CD4-positive, alpha-beta T cell treated with Interleukin-10 for 1 hour (primary cell): ENCODE measurements around the gene ELFN1.

Source experiments
- DNase-seq: peaks from one replicate; pipeline ENCODE4 v3.0.0-alpha.2; 2020

ELFN1 gene

DNA sequence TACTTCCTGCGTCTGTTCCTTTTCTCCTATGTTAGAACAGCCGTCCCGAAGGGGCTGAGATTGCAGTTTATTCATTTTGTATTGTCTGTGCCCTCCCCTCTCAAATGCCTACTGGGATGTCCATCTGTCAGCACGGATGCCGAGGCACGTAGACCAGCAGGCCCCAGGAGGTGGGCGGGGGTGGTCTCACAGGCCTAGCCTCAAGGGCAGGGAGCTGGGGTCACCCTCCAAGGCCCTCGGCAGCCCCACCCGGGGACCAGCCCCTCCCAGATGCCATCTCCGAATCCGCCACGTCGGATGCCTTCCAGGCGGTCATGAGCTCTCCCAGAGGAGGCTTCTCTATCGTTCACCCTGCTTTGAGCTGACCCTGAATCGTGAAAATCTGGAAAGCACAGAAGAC lies 59.7 kb downstream of the ELFN1 start:
- no peak for DNase-seq

DNA sequence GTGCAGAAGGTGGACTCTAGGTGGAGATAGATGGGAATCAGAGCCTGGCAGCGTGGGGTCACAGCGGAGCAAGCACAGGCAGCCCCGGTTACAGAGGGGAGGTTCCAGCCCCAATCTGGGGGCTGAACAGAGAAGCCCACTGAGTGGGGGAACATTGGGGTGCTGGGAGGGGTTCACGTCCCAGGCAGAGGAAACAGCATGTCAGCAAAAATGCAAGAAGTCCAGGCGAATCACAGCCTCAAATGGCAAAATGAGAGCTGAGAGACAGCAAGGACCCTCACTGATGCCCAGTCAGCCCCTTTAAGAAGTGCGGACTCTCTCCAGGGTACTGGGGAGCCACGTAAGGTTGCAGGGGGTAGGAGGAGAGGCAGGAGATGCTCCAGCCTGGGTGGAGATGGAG lies 62.0 kb downstream of the ELFN1 start:
- no peak for DNase-seq

DNA sequence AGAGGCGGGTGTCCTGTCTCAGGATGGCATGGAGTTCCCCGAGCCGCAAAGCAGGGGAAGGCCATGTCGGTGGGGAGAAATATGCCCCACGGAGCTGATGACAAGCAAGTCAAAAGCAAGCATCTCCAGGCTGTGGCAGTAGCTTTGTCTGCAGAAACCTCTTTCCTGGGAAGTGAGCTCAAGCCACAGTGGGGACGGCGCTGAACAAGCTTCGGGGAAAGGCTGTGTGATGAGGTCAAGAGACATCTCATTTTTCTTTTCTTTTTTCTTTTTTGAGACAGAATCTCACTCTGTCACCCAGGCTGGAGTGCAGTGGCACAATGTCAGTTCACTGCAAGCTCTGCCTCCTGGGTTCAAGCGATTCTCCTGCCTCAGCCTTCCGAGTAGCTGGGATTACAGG lies 62.6 kb downstream of the ELFN1 start:
- no peak for DNase-seq

DNA sequence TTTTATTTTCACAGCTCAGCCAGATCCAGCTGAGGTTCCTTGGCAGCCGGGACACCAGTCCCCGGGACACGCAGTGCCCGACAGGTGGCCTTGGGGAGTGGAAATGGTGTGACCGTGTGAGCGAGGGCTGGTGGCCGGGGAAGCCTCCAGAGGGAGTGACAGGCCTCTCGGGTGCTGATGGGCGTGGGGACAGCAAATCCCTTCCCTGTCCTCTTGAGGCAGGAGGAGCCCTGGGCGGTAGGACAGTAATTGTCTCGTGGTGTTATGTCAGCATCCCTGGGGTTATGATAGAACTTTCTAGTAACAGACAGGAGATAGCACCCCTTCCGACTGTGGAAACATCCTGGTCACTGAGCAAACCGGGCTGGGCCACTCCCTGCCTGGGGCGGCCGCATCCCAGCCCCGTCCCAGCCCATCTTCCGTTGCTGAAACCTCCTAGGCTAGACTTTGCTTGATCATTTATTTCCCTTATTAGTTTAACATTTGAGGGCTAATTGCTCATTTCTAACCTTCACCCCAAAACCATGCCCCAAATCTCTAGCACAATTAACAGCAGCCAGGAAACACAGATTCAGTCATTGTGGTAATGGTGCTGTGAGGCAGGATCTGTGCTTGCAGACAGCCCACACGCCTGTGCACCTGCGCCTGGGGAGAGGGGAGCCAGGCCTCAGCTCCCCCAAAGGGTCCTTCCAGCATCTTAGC lies 63.3 kb downstream of the ELFN1 start:
- no peak for DNase-seq

DNA sequence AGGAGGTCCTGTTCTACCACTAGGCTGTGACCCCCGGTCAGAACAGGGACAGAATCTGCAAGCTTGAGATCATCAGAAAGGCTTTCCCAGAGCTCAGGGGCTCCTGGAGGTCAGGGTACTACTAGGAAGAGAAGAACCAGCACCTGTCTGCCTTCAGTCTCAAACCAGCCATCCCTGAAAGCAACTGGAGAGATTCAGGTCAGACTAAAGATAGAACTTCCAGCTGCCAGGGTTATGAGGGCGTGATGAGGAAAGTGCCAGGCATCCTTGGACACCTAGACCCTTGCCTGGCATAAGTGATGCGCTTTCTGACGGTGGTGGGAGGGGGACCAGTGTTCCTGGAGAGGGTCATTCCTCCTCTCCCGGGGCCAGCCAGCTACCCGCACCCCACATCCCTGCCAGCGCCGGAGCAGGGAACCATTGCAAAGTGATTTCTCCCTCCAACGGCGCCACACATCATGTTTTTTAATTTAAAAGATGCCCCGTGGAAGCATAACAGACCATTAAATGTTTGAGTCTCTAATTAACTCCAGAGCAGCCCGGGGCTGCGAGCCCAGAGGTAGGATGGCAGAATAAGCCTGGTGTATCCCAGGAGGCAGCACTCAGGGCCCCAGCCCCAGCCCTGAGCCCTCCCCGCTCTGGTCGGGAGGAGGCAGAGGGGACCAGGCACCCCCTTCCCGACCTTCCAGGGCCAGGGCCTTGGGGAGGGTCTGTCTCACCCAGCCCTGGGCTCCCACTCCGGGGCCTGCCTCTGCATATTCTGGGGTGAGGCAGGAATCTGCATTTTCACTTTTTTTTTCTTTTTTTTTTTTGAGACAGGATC lies 64.0 kb downstream of the ELFN1 start:
- DNase-seq: no peak

DNA sequence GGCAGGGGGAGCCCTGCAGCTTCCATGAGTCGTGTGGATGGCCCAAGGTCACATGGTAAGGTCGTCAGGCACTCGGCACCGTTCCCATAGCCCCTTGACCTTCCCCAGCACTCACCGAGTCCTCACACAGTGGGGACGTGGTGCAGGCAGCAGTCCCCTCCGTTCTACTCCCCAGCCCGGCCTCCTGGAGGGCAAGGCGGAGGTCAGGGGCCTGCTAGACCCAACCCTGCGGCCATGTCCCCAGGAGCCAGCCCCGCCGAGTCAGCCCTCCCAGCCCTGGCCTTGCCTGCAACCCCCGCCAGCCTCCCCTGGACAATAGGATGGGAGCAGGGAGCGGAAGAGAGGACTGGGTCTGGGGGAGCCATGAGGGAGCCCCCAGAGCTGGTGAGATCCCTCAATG lies 65.2 kb downstream of the ELFN1 start:
- DNase-seq: no peak

DNA sequence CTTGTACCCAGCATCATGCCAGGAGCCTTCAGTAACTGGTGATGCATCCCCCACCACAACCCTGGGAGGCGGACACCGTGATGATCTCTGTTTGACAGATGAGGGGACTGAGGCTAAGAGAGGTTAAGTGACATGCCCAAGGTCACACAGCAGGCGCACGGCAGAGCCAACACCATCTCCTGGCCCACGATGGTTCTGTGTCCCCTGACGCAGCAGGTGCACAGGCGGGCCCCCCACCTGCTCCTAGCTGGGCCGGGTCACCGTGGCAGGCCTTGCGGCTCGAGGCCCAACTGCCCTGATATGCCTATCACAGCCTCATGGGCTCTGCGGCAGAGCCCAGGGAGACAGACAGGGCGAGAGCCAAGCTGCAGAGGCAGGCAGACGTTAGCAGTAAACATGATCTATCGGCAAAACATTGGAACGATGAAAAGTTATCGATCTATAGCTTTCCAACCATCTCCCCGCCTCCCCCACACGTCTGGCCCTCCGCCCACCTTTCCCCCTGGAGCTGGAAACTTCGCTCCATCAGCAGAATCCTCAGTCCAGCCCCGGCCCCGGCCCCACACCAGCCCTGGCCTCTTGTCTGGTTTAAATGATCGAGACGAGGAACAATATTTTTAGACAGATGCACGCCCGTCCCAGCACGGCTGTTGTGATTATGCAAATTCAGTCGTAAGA lies 65.9 kb downstream of the ELFN1 start:
- no peak for DNase-seq

DNA sequence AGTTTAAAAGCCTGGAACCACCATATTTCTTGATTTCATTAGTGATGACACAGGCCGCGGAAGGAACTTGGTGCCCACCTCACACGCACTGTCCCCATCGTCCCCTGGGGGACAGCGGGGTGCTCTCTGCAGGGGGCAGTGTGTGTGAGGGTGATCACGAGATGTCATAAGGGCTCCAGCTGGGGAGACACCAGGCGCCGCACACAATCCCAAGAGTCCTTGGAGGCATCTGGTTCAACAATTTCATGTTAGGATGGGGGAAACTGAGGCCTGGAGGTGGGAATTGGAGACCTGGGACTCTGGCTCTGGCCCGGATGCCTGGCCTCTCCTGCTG lies 66.4 kb downstream of the ELFN1 start:
- DNase-seq: no peak

DNA sequence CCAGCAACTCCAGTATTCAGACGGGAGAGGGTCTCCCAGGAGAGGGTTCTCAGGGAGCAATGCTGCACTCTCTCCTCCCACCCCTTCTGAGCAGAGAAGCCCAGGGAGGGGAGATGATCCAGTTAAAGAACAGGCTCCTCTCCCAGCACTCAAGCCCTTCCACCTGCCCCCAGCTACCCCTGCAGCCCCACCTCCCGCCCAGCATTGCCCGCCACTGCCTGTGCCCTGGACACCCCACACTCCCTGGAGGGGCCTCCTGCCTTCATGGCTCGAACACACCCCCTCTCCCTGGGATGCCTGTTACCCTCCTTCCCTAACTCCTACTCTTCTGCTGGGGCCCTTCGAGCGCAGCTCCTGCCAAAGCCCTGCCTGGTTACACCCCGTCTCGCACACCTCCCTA lies 66.8 kb downstream of the ELFN1 start:
- DNase-seq: no peak

DNA sequence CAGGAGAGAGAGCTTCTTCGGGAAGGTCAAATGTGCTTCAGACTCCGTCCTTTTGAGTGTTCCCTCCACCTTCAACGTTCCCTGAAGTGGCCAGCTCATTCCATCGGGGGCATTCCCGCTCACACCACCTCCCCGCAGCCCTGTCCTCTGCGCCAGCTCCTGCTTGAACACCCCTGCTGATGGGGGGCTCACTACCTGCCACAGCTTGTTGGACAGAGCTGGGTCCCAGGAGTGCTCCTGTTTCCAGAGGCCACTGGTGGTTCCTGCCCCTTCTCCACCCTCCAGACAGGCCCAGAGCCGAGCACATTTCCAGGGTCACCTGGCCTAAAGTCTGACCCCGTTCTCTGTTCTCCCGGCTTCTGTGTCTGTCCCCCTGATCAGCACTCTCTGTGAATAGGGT lies 67.4 kb downstream of the ELFN1 start:
- no peak for DNase-seq

DNA sequence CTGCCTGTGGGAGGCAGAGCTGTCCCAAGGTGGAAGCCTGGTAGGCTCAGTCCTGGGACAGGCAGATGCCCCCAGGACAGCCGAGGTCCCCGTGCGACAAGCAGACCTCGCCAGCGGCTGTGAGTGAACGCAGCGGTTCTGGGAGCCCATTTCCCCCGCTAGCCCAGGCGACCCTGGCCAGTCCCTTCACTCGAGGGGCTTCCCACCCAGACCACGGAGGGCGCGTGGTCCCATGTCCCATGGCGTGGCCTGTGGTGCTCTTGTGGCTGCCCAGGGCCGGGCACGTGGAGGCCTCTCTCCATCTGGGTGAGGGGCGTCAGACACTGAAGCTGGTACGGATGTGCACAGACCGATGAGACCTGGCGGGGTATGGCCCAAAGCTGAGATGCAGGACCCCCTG lies 67.9 kb downstream of the ELFN1 start:
- DNase-seq: no peak

DNA sequence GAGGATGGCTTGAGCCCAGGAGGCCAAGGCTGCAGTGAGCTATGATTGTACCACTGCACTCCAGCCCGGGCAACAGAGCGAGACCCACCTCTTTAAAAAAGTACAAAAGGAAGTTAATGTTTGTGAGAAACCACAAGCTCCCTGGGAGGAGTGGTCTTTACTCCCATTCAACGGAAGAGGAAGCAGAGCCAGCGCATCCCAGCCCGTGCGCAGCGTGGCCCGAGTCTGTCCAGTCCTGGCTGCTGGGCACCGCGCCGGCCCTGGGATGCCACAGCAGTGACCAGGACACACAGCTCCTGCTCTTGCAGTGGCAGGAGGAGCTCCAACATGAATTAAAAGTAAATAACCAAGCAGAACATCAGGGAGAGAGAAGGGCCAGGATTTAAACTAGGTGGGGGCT lies 68.4 kb downstream of the ELFN1 start:
- DNase-seq: no peak

DNA sequence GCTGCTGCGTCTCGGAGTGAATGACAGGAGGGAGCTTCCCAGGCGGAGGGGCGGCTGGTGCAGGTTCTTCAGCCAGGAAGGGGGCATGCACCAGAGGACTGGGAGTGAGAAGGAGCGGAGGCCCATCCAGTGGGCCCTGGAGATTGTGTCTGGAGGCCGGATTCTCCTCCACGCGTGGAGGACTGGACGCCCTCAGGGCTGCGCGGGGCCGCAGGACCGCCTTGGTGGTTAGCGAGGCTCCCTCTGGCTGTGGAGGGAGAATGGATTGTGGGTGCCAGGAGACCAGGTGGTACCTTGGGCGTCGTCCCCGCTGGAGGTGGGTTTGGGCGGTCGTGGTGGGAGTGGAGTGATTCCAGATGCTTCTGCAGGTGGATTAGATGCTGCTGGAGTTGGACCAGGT lies 68.9 kb downstream of the ELFN1 start:
- no peak for DNase-seq

DNA sequence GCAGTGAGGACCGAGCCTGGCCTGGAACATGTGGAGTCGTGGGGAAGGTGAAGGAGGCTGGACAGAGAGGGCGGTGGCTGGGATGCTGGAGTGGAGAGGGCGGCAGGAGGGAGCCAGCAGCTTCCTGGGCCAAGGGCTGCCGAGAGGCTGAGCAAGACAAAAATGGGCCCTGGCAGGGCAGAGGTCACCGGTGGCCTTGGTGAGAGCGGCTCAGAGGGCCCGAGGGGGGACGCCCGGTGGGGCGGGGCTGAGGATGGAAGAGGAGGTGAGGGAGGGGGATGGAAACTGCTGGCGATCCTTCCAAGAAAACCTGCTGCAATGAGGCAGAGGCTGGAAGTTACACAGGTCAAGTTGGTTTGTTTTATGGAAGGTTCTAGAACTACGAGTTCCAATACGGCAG lies 69.5 kb downstream of the ELFN1 start:
- no peak for DNase-seq

DNA sequence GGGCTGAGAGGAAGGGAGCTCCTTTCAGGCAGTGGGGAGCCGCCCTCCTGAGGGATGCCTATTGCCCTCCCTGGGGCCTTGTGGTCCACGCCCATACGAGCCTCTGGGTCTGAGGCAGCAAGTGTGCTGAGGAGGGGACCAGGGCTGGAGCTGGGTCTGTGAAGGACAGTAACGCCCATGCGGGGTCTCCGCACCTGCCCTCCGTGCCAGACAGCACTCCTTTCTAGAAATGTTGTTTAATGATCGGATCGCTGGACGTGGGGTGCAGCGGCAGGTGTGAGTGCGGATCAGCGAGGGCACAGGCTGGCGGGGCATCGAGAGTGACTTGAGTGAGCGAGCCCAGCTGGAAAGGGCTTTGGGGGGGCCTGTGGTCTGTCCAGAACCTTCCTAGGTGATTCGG lies 70.1 kb downstream of the ELFN1 start:
- no peak for DNase-seq

DNA sequence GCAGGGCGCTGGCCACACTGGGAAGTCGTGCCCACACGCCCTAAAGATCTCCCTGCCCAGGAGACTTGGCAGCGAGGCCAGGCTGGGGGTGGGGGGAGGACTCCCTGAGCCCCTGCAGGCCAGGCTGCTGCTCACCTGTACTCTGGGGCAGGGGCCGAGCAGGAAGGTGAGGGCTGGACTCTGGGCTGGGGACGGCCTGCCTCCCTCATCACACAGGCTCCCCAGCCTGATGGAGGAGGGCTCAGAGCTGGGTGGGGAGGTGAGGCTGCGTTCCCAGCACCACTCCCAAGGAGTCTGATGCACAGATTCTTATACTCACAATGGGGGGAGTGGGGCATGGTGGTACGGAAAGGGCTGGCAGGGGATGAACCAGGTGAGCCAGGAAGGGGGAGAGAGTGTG lies 71.2 kb downstream of the ELFN1 start:
- no peak for DNase-seq

DNA sequence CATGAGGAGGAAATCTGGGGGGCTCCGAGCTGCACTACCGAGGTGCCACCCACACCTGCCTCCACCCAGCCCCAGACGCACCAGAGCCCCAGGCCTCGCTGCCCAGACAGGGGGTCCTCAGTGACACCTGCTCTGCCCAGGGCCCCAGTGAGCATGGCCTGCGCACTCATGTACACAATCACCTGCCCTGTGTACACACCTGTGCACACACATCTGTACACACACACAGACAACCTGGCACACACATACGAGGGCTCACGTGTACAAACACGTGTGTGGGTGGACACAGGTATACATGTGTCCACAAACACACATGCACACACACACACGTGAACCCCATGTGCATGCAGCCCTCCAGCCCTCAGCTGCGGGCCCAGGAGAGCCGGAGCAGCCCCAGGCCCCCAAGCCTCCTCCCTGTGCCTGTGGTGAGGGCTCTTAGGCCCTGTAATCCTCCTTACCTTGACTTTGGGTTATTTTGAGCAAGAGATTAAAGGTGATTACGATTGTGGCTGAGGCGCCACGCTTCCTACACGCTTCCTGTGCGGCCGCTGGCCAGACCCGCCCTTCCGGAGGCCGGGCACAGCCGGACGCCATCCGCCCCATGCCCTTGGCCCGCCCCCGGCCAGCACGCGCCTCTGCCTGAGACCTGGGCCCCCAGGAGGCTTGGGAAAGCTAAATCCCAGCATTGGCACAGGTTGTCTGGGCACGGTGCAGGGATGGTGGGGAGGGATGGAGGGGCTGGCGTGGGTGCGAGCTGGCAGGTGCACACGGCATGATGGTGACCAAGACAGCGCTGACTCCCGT lies 71.9 kb downstream of the ELFN1 start:
- peak; percentile 13 for DNase-seq

DNA sequence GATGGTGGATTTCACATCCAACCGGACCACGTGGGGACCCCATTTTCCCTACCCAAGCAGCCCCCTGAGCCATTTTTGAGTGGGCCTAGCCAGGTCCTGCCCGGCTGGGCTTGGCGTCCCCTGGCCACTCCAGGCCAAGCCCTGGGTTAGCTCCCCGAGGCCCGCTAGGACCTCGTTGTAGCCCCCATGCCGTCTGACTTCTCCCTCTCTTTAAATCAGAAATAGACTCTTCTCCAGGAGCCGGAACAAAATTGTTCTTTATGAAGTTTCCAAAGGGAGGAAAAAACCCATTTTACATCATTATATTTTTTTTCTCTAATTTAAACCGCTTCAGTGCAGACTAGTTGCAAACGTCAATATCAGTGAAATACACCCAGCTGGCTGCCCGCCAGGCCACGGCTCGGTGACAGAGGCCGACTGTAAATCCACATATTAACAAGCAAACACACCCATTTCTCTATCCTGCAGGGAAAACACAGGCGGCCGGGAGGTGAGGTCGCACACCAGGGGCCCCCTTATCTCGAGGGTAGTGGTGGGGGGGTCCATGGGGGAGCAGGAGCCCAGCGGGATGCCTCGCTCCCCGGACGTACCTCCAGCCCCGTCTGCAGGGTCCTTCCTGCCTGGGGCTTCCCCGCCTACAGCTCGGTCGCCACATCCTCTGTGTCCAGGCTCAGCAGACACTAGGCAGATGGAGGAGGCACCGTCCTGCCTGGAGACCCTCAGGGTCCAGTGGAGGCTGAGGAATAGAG lies 72.7 kb downstream of the ELFN1 start:
- DNase-seq: peak; percentile 34

DNA sequence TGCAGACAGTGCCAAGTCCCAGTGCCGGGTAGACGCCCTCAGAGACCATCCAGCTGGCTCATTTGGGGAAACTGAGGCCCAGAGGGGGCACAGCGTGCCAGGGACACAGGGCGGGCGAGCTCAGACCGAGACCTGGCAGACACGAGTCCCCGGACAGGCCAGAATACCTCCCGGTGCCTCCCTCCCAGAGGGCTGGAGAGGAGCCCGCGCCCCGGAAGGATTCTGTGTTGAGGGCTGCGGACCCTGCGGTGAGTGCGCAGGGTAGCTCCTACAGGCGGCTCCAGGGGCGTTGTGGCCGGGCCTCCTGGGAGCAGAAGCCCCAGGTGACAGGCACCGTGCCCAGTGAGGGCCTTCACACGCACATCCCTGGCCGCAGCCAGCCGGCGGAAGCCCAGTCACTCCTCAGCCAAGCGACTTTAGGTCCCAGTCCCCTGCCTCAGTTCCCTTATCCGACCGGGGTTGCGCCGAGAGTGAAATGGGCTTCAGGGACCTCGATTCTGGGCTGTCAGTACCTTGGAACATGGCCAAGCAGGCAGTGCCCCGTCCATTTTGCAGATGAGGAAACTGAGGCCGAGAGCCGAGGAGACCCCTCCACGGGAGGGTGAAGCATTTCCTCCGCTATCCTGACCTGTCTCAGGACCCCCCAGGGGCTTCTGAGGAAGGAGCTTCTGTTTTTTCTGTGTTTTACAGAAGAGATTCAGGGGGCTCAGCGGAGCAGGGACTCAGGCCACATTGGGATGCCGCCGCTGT lies 73.6 kb downstream of the ELFN1 start:
- DNase-seq: no peak

DNA sequence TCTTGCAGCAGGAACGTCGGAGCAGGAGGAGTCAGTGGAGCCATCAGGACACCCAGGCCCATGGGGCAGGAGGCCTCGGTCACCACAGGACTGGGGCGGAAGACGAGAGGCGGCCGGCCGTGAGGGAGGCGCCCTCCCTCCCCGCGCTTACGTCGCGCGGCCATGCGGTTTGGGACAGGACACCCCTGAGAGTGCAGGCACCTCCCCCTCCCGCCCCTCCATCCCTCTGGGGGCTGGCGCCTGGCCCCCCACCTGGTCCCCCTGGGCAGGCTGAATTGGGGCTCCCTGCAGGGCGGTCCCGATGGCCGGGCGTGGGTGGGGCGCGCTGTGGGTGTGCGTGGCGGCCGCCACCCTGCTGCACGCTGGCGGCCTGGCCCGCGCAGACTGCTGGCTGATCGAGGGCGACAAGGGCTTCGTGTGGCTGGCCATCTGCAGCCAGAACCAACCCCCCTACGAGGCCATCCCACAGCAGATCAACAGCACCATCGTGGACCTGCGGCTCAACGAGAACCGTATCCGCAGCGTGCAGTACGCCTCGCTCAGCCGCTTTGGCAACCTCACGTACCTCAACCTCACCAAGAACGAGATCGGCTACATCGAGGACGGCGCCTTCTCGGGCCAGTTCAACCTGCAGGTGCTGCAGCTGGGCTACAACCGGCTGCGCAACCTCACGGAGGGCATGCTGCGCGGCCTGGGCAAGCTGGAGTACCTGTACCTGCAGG lies 74.4 kb downstream of the ELFN1 start:
- DNase-seq: no peak

DNA sequence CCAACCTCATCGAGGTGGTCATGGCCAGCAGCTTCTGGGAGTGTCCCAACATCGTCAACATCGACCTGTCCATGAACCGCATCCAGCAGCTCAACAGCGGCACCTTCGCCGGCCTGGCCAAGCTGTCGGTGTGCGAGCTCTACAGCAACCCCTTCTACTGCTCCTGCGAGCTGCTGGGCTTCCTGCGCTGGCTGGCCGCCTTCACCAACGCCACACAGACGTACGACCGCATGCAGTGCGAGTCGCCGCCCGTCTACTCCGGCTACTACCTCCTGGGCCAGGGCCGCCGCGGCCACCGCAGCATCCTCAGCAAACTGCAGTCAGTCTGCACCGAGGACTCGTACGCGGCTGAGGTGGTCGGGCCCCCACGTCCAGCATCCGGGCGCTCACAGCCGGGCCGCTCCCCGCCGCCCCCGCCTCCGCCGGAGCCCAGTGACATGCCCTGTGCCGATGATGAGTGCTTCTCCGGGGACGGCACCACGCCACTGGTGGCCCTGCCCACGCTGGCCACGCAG lies 75.0 kb downstream of the ELFN1 start:
- no peak for DNase-seq
